Measurements from ENCODE around the gene DSG3. TPM values are rescaled to one million over a fixed set of nuclear protein-coding genes. Genes with fewer than 3 reads are reported as not detected.
A peak's percentile ranks its signal among the peaks of the same experiment; 100 is the strongest.

Gene DSG3
- total RNA-seq, 1 donor from 2014 or later: not detected

DNA sequence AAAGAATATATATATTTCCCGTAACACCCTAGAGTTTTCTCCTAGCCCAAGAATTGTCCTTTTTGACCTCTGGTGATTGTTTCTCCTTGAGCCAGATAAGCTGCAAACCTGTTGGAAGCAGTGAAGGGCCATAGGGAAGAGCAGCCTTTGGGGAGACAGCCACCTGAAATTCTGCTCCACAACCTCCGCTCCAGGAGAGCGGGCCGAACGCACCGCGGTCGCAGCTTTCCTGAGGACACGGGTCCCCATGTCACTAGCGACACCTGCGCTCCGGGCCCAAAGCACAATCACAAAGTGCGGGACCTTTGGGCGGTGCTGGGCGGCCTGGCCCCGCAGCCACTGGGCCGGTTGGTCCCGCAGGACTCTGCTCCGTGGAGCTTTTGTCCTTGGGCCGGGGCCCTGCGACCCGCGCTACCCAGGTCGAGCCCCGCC, 49.9 kb downstream of the DSG3 start:
- Mint-ChIP-seq H3K27ac (ENCODE audit: unreplicated experiment) (no peak overlapping the region), H3K4me1 (peaks cover 9% of the 10 kb centered on the region), H3K27me3 (ENCODE audit: low read depth) (peaks cover 36% of the 10 kb centered on the region), H3K36me3 (ENCODE audit: low read depth) (no peaks in the 10 kb centered on the region), H3K4me3 (peak overlapping the region; percentile 83), H3K9me3 (no peaks in the 10 kb centered on the region)
- DNase-seq (ENCODE audit: low read depth, low spot score): no peak
- TF ChIP-seq, protein P1, sequence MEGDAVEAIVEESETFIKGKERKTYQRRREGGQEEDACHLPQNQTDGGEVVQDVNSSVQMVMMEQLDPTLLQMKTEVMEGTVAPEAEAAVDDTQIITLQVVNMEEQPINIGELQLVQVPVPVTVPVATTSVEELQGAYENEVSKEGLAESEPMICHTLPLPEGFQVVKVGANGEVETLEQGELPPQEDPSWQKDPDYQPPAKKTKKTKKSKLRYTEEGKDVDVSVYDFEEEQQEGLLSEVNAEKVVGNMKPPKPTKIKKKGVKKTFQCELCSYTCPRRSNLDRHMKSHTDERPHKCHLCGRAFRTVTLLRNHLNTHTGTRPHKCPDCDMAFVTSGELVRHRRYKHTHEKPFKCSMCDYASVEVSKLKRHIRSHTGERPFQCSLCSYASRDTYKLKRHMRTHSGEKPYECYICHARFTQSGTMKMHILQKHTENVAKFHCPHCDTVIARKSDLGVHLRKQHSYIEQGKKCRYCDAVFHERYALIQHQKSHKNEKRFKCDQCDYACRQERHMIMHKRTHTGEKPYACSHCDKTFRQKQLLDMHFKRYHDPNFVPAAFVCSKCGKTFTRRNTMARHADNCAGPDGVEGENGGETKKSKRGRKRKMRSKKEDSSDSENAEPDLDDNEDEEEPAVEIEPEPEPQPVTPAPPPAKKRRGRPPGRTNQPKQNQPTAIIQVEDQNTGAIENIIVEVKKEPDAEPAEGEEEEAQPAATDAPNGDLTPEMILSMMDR (conservative IDR thresholded peaks at IDR 0.05): no peak

DNA sequence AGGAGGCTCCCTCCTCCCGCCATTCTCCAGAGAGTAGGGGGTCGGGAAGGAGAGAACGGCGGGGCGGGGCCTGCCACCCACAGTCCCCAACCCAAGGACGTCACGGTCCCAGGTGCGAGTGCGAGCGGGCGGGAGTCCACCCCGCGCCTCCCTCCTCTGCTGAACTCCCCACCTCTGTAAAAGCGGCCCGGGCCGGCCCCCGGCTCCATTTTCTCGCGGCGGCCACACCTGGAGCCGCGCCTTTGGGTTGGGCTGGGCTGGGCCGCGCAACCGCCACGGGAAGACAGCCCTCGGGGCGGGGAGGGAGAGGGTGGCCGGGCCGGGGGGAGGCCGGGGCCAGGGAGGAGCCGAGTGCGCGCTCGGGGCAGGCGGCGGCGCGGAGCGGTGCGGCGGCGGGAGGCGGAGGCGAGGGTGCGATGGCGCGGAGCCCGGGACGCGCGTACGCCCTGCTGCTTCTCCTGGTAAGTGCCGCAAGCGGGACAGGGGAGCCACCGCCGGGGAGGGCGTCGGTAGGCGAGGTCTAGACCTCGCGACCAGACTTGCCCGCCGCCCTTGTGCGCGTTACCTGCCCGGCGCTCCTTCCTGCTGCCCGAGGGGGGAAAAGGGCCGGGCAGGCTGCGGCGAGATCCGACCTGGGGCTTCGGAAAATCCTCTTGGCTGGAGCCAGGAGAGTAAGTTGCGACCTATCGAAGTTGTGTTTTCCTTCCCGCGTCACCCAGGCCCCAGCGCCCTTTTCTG, 50.5 kb downstream of the DSG3 start, which contains the start of gene DSG2:
TSS of gene DSG2 (plus strand) at position 342 of the 738 bp plus-strand sequence. CDS start at position 417, 75 bp downstream.
- H3K36me3 Mint-ChIP-seq (ENCODE audit: low read depth): no peaks in the 10 kb centered on the region
- H3K4me1 Mint-ChIP-seq: peaks cover 9% of the 10 kb centered on the region
- no peaks in the 10 kb centered on the region for H3K9me3 Mint-ChIP-seq
- H3K27ac Mint-ChIP-seq (ENCODE audit: unreplicated experiment): peak within 1 kb of the TSS; percentile 40
- H3K27me3 Mint-ChIP-seq (ENCODE audit: low read depth): peaks cover 36% of the 10 kb centered on the region
- TF ChIP-seq, protein P1 (conservative IDR thresholded peaks at IDR 0.05): no peak
- peak; percentile 36 for DNase-seq (ENCODE audit: low read depth, low spot score)
- peak within 1 kb of the TSS; percentile 97 for H3K4me3 Mint-ChIP-seq

- Mint-ChIP-seq H3K4me1 (peaks cover 9% of the 10 kb centered on the region), H3K27me3 (ENCODE audit: low read depth) (peaks cover 36% of the 10 kb centered on the region), H3K27ac (ENCODE audit: unreplicated experiment) (peak overlapping the region; percentile 40), H3K36me3 (ENCODE audit: low read depth) (no peaks in the 10 kb centered on the region), H3K4me3 (peak overlapping the region; percentile 97), H3K9me3 (no peaks in the 10 kb centered on the region)
- TF ChIP-seq, protein P1 (conservative IDR thresholded peaks at IDR 0.05): no peak
- no peak for DNase-seq (ENCODE audit: low read depth, low spot score)
These were observed 51.3 kb downstream of the DSG3 start for GRCh38 chr18:31498574-31499524.

GRCh38 chr18:31500051-31500688, 52.6 kb downstream of the DSG3 start:
- DNase-seq (ENCODE audit: low read depth, low spot score): no peak
- TF ChIP-seq, protein P1 (conservative IDR thresholded peaks at IDR 0.05): no peak
- H3K27me3 Mint-ChIP-seq (ENCODE audit: low read depth): peaks cover 36% of the 10 kb centered on the region
- H3K36me3 Mint-ChIP-seq (ENCODE audit: low read depth): no peaks in the 10 kb centered on the region
- H3K4me1 Mint-ChIP-seq: peaks cover 9% of the 10 kb centered on the region
- H3K27ac Mint-ChIP-seq (ENCODE audit: unreplicated experiment): no peak overlapping the region
- H3K4me3 Mint-ChIP-seq: peak overlapping the region; percentile 71
- H3K9me3 Mint-ChIP-seq: no peaks in the 10 kb centered on the region

GRCh38 chr18:31503011-31503410, 55.5 kb downstream of the DSG3 start:
- Mint-ChIP-seq H3K4me3 (no peak overlapping the region), H3K9me3 (no peaks in the 10 kb centered on the region), H3K27me3 (ENCODE audit: low read depth) (peaks cover 20% of the 10 kb centered on the region), H3K27ac (ENCODE audit: unreplicated experiment) (no peak overlapping the region), H3K36me3 (ENCODE audit: low read depth) (no peaks in the 10 kb centered on the region), H3K4me1 (peaks cover 9% of the 10 kb centered on the region)
- TF ChIP-seq, protein P1 (conservative IDR thresholded peaks at IDR 0.05): no peak
- DNase-seq (ENCODE audit: low read depth, low spot score): no peak
